Bronchial epithelial cell (primary cell): ENCODE data around the gene TRIM72. TPM values are rescaled to one million over a fixed set of nuclear protein-coding genes. Genes with fewer than 3 reads are reported as not detected.

Experiments
- DNase-seq: peaks from one replicate; pipeline ENCODE4 v3.0.0-alpha.2; 2010; ENCODE audit warnings: low read depth
- FAIRE-seq: peaks from 2 replicates; lab custom pipeline; 2011; peaks lifted over from hg19 to GRCh38; lab: Jason Lieb, UNC
- H3K27me3 ChIP-seq: 2 replicates; pipeline ENCODE4 v1.5.1; 2011; ENCODE audit warnings: low read length; ENCODE audit not compliant: control insufficient read depth, insufficient read depth
- H3K36me3 ChIP-seq: 2 replicates; pipeline ENCODE4 v1.5.1; 2011; ENCODE audit warnings: low read length; ENCODE audit not compliant: control insufficient read depth, insufficient read depth
- H3K4me3 ChIP-seq: 2 replicates; pipeline ENCODE4 v1.5.1; 2011; ENCODE audit warnings: mild to moderate bottlenecking, low read depth, low read length, control low read depth
- total RNA-seq: library from RNA; depleted of rRNA; stranded (reverse); fragments of >200 nt; gene quantifications from 2 replicates; pipeline ENCODE4 v1.2.1, GENCODE V29; 2014
- TF ChIP-seq, protein P1 (sequence below): IDR thresholded peaks from 2 replicates; pipeline ENCODE4 v1.5.1; 2011; ENCODE audit warnings: mild to moderate bottlenecking, moderate library complexity, low read length, control low read depth, inconsistent platforms; ENCODE audit not compliant: insufficient read depth, severe bottlenecking

The TRIM72 gene
- total RNA-seq, 1 donor from 2014 or later = not detected

DNA sequence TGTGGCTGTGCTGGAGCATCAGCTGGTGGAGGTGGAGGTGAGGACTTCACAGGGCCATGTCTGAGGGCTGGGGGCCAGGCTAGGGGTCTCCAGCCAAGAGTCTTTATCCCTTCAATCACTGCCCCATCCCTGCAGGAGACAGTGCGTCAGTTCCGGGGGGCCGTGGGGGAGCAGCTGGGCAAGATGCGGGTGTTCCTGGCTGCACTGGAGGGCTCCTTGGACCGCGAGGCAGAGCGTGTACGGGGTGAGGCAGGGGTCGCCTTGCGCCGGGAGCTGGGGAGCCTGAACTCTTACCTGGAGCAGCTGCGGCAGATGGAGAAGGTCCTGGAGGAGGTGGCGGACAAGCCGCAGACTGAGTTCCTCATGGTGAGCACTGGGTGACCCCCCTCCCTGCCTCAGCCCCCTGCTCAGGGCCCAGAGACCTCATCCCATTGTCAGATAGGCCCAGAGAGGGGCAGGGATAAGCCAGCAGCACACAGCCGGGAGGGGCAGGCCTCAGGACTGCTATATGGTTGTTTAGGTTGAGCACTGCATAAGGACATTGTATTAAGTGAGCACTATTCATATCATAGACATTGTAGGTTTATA lies 5.3 kb downstream of the TRIM72 start:
- no peak for DNase-seq
- no peak for FAIRE-seq
- H3K27me3 ChIP-seq = peaks cover 21% of the 10 kb centered on the region

DNA sequence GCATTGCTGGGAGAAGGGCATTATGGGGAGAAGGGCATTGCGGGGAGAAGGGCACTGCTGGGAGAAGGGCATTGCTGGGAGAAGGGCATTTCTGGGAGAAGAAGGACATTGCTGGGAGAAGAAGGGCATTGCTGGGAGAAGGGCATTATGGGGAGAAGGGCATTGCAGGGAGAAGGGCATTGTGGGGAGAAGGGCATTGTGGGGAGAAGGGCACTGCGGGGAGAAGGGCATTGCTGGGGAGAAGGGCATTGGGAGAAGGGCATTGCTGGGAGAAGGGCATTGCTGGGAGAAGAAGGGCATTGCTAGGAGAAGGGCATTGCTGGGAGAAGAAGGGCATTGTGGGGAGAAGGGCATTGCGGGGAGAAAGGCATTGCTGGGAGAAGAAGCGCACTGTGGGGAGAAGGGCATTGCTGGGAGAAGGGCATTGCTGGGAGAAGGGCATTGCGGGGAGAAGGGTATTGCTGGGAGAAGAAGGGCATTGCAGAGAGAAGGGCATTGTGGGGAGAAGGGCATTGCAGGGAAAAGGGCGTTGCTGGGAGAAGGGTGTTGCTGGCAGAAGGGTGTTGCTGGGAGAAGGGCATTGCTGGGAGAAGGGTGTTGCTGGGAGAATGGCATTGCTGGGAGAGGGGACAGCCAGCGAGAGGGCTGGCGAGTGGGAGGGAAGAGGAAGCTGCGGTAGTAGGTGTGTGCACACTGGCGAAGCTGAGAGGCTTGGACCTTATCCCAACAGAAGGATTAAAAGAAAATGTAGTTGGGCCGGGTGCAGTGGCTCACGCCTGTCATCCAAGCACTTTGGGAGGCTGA lies 7.6 kb downstream of the TRIM72 start:
- TF ChIP-seq, protein P1, sequence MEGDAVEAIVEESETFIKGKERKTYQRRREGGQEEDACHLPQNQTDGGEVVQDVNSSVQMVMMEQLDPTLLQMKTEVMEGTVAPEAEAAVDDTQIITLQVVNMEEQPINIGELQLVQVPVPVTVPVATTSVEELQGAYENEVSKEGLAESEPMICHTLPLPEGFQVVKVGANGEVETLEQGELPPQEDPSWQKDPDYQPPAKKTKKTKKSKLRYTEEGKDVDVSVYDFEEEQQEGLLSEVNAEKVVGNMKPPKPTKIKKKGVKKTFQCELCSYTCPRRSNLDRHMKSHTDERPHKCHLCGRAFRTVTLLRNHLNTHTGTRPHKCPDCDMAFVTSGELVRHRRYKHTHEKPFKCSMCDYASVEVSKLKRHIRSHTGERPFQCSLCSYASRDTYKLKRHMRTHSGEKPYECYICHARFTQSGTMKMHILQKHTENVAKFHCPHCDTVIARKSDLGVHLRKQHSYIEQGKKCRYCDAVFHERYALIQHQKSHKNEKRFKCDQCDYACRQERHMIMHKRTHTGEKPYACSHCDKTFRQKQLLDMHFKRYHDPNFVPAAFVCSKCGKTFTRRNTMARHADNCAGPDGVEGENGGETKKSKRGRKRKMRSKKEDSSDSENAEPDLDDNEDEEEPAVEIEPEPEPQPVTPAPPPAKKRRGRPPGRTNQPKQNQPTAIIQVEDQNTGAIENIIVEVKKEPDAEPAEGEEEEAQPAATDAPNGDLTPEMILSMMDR = no peak
- H3K27me3 ChIP-seq = peaks cover 5% of the 10 kb centered on the region
- no peak overlapping the region for H3K4me3 ChIP-seq
- DNase-seq (no peak), FAIRE-seq (peak; percentile 83)
- no peaks in the 10 kb centered on the region for H3K36me3 ChIP-seq

More for the DNA sequence above, 5.3 kb downstream of the TRIM72 start:
- TF ChIP-seq, protein P1 = no peak
- no peaks in the 10 kb centered on the region for H3K36me3 ChIP-seq
- H3K4me3 ChIP-seq = no peak overlapping the region

DNA sequence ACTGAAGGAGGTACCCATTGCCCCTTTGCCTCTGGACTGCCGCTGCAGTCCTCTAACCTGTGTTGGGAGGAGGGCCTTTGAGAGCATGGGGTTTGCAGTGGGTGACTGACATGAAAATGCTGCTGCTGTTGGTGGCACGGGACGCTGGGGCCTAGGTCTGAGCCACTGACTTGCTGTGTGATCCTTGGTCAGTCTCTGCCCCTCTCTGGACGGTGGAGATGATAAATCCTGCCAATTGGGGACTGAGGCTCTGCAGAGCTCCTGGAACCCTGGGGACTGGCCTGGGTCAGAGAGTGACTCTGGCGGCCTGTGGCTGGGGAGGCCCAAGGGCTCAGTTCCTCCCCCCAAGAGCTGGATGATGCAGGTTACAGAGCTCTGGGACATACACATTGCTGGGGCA lies 9.1 kb downstream of the TRIM72 start:
- TF ChIP-seq, protein P1 = no peak
- Histone ChIP-seq H3K27me3 (no peaks in the 10 kb centered on the region), H3K4me3 (no peak overlapping the region), H3K36me3 (no peaks in the 10 kb centered on the region)
- DNase-seq = no peak
- FAIRE-seq = no peak

DNA sequence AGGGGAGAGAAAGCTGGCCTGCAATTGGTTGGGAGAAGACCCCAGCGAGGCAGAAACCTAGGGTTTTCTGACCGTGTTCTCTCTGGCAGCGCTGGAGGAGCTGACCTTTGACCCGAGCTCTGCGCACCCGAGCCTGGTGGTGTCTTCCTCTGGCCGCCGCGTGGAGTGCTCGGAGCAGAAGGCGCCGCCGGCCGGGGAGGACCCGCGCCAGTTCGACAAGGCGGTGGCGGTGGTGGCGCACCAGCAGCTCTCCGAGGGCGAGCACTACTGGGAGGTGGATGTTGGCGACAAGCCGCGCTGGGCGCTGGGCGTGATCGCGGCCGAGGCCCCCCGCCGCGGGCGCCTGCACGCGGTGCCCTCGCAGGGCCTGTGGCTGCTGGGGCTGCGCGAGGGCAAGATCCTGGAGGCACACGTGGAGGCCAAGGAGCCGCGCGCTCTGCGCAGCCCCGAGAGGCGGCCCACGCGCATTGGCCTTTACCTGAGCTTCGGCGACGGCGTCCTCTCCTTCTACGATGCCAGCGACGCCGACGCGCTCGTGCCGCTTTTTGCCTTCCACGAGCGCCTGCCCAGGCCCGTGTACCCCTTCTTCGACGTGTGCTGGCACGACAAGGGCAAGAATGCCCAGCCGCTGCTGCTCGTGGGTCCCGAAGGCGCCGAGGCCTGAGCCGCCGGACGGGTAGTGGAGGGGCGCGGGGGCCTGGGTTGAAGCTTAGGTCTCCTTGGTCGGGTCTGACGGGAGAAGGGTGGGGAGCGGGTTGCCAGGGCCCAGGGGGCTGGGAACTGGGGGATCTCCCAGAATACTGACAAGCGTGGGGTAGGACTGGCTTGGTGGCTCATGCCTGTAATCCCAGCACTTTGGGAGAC lies 10.4 kb downstream of the TRIM72 start:
- H3K4me3 ChIP-seq = no peak overlapping the region
- FAIRE-seq (no peak), DNase-seq (no peak)
- TF ChIP-seq, protein P1 = no peak
- no peaks in the 10 kb centered on the region for H3K27me3 ChIP-seq
- no peaks in the 10 kb centered on the region for H3K36me3 ChIP-seq

DNA sequence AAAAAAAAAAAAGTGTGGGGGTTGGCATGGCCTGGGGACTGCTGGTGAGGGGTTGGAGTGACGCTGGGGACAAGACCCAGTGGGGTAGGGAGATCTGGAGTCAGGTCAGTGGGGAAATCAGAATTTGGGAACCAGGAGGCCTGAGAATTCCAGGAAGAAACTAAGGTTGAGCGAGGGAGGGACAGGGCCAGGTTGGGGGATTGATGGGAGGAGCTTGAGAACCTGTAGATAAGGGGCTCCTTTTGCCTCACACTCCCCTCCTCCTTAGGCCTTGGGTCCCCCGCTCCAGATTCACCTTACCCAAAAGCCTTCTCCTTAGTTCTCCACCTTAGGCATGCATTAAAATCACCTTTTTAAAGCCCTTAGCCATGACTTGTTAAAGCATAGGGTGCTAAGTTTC lies 11.3 kb downstream of the TRIM72 start:
- no peaks in the 10 kb centered on the region for H3K27me3 ChIP-seq
- no peaks in the 10 kb centered on the region for H3K36me3 ChIP-seq
- FAIRE-seq (no peak), DNase-seq (no peak)
- no peak overlapping the region for H3K4me3 ChIP-seq
- TF ChIP-seq, protein P1 = no peak
